ENCODE data around the gene MBOAT2.

DNA sequence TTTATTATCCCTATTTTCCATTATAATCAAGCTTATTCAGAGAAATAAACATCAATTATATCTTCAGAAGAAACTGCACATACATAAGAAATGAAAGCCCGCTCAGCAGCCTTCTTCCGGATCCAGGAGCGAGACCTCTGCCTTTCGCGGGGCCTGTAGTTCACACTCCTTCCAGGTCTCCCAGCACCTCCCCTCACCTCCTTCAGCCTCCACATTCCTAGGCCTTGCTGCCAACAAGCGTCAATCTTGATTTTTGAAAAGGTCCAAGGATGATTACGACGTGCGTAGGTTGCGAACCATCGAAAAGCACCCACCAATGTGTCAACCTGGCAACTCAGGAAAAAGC lies 165.7 kb downstream of the MBOAT2 start:
- TF ChIP-seq, protein P1, sequence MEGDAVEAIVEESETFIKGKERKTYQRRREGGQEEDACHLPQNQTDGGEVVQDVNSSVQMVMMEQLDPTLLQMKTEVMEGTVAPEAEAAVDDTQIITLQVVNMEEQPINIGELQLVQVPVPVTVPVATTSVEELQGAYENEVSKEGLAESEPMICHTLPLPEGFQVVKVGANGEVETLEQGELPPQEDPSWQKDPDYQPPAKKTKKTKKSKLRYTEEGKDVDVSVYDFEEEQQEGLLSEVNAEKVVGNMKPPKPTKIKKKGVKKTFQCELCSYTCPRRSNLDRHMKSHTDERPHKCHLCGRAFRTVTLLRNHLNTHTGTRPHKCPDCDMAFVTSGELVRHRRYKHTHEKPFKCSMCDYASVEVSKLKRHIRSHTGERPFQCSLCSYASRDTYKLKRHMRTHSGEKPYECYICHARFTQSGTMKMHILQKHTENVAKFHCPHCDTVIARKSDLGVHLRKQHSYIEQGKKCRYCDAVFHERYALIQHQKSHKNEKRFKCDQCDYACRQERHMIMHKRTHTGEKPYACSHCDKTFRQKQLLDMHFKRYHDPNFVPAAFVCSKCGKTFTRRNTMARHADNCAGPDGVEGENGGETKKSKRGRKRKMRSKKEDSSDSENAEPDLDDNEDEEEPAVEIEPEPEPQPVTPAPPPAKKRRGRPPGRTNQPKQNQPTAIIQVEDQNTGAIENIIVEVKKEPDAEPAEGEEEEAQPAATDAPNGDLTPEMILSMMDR (IDR thresholded peaks at IDR 0.05) = no peak
- TF ChIP-seq POLR2AphosphoS5 (IDR thresholded peaks at IDR 0.05) = no peak
